Rectal smooth muscle tissue (tissue), 1 donor: Measurements from ENCODE around the gene BRAF.
"Not testable (repeated sequence)": the region's sequence is repeated elsewhere in the genome, so short reads cannot be mapped to it uniquely, and the experiment has no call there.

Experiments used
- H3K27ac ChIP-seq: one replicate; pipeline ENCODE4 v1.7.0; 2013; ENCODE audit warnings: low read depth, low read length, inconsistent platforms
- H3K27me3 ChIP-seq: one replicate; pipeline ENCODE4 v1.7.0; 2013; ENCODE audit warnings: low read length; ENCODE audit not compliant: control insufficient read depth, insufficient read depth
- H3K36me3 ChIP-seq: one replicate; pipeline ENCODE4 v1.7.0; 2013; ENCODE audit warnings: low read length; ENCODE audit not compliant: control insufficient read depth, insufficient read depth
- H3K4me1 ChIP-seq: one replicate; pipeline ENCODE4 v1.7.0; 2013; ENCODE audit warnings: low read length; ENCODE audit not compliant: control insufficient read depth, insufficient read depth
- H3K4me3 ChIP-seq: one replicate; pipeline ENCODE4 v1.7.0; 2013; ENCODE audit warnings: low read length
- H3K9ac ChIP-seq: one replicate; pipeline ENCODE4 v1.7.0; 2013; ENCODE audit warnings: low read length

The BRAF gene

DNA sequence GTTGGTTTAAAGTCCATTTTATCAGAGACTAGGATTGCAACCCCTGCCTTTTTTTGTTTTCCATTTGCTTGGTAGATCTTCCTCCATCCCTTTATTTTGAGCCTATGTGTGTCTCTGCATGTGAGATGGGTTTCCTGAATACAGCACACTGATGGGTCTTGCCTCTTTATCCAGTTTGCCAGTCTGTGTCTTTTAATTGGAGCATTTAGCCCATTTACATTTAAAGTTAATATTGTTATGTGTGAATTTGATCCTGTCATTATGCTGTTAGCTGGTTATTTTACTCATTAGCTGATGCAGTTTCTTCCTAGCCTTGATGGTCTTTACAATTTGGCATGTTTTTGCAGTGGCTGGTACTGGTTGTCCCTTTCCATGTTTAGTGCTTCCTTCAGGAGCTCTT lies 212.3 kb downstream of the BRAF start:
- H3K4me3 ChIP-seq, H3K36me3 ChIP-seq, H3K27me3 ChIP-seq, H3K27ac ChIP-seq, H3K4me1 ChIP-seq, H3K9ac ChIP-seq: not testable (repeated sequence)

DNA sequence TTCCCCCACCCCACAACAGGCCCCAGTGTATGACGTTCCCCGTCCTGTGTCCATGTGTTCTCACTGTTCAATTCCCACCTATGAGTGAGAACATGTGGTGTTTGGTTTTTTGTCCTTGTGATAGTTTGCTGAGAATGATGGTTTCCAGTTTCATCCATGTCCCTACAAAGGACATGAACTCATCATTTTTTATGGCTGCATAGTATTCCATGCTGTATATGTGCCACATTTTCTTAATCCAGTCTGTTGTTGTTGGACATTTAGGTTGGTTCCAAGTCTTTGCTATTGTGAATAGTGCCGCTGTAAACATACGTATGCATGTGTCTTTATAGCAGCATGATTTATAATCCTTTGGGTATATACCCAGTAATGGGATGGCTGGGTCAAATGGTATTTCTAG lies 216.0 kb downstream of the BRAF start:
- H3K36me3 ChIP-seq, H3K27ac ChIP-seq, H3K4me1 ChIP-seq, H3K27me3 ChIP-seq, H3K4me3 ChIP-seq, H3K9ac ChIP-seq: not testable (repeated sequence)

DNA sequence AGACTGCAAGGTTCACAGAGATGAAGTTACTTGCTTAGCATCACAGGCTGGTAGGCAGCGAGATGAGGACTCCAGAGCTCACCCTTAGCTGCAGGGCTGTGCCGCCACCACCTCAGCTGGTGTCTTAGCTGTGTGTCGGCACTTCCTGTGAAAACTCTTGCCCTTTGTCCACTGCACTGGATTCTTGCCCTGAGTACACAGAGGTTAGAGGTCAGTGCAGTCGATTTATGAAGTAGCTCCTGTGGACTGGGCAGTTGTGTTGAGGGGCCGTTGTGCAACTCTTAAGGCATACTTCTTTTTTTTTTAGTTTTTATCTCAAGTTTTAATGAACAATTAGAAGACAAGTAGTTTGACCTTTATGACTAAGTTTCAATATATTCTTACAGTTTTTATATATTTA lies 217.6 kb downstream of the BRAF start:
- Histone ChIP-seq H3K36me3 (peaks cover 4% of the 10 kb centered on the region), H3K27ac (no peak overlapping the region), H3K4me3 (no peak overlapping the region), H3K9ac (no peak overlapping the region), H3K27me3 (no peaks in the 10 kb centered on the region), H3K4me1 (no peaks in the 10 kb centered on the region)

DNA sequence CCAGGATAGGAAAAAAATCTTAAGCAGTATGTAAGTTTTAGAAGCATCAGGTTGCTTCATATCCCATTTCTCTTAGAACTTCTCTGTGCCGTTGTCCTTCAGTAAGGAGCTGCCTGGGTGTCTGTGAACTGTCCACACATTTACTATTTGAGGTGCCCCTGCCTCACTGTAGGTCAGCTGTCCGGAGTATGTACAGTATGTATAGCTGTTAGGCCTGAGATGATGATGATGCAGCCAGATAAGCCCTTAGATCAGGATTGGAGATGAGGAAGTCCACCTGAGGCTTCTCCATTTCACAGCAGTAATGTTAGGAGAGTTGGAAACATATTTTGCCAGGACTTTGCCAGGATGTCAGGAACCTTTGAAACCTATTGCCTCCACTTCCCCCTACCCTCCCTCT lies 220.5 kb downstream of the BRAF start:
- Histone ChIP-seq H3K27ac (no peak overlapping the region), H3K36me3 (peaks cover 4% of the 10 kb centered on the region), H3K4me3 (no peak overlapping the region), H3K27me3 (no peaks in the 10 kb centered on the region), H3K4me1 (no peaks in the 10 kb centered on the region), H3K9ac (no peak overlapping the region)

DNA sequence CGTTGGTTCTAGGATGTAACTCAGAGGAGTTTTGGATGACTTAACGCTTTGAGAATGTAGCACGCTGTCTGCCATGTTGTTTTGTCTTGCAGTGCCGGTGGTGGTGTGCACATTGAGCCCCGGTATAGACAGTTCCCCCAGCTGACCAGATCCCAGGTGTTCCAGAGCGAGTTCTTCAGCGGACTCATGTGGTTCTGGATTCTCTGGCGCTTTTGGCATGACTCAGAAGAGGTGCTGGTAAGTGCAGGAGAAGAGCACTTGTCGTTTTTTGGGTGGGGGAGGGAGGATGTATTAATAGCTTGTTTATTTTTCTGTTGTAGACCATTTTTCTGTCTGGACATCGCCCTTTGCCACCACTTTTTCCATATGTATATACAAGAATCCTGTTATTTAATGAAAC lies 222.0 kb downstream of the BRAF start:
- Histone ChIP-seq H3K27me3 (no peaks in the 10 kb centered on the region), H3K9ac (no peak overlapping the region), H3K4me1 (peaks cover 4% of the 10 kb centered on the region), H3K4me3 (no peak overlapping the region), H3K36me3 (peaks cover 4% of the 10 kb centered on the region), H3K27ac (no peak overlapping the region)

DNA sequence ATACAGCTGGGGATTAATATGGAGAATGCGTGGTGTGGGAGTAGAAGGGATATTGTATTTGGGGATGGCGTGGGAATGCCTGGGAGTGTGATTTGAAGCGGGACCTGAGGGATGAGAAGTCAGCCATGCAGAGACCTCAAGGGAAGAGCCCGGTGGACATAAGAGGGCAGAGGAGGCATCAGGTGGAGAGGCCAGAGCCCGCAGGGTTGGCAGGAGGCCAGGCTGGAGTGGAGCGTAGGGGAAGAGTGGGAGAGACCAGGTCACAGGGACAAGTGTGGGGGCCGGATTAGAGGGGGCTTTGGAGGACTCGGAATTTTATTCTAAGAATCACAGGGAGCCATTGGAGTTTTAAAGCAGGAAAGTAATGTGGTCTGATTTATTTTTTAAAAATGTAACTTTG lies 226.3 kb downstream of the BRAF start:
- Histone ChIP-seq H3K4me1 (peaks cover 13% of the 10 kb centered on the region), H3K4me3 (no peak overlapping the region)

DNA sequence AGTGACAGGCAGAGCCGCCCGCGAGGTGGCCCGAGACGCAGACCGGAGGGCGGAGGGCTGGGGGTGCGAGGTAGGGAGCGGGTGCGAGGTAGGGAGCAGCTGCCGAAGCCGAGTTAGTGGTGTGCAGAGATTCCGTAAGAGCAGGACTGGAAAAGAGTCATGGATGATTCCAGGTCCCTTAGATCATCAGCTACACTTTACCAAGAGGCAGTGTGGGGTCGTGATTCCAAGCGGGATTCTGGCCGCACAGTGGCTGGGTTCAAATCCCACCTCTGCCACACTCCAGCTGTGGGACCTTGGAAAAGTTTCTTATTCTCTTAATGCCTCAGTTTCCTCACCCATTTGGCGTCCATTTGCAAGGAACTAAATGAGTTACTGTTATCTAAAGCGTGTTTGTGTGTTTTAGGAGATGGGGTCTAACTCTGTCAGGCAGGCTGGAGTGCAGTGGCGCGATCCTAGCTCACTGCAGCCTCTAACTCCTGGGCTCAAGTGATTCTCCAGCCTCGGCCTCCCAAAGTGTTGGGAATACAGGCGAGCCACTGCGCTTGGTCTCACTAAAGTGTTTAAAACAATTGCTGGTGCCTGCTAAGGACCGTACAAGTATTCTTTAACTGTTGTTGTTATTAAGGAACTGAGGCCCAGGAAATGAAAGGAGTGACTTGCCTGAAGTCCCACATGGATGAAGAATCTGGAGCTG lies 227.1 kb downstream of the BRAF start:
- H3K27me3 ChIP-seq, result no peaks in the 10 kb centered on the region
- H3K9ac ChIP-seq, result peak overlapping the region; percentile 86
- H3K36me3 ChIP-seq, result no peaks in the 10 kb centered on the region
- peak overlapping the region; percentile 98 for H3K27ac ChIP-seq
- H3K4me1 ChIP-seq, result peaks cover 13% of the 10 kb centered on the region
- H3K4me3 ChIP-seq, result peak overlapping the region; percentile 85

More for the DNA sequence above, 226.3 kb downstream of the BRAF start:
- H3K27me3 ChIP-seq, result no peaks in the 10 kb centered on the region
- no peak overlapping the region for H3K27ac ChIP-seq
- no peaks in the 10 kb centered on the region for H3K36me3 ChIP-seq
- no peak overlapping the region for H3K9ac ChIP-seq

DNA sequence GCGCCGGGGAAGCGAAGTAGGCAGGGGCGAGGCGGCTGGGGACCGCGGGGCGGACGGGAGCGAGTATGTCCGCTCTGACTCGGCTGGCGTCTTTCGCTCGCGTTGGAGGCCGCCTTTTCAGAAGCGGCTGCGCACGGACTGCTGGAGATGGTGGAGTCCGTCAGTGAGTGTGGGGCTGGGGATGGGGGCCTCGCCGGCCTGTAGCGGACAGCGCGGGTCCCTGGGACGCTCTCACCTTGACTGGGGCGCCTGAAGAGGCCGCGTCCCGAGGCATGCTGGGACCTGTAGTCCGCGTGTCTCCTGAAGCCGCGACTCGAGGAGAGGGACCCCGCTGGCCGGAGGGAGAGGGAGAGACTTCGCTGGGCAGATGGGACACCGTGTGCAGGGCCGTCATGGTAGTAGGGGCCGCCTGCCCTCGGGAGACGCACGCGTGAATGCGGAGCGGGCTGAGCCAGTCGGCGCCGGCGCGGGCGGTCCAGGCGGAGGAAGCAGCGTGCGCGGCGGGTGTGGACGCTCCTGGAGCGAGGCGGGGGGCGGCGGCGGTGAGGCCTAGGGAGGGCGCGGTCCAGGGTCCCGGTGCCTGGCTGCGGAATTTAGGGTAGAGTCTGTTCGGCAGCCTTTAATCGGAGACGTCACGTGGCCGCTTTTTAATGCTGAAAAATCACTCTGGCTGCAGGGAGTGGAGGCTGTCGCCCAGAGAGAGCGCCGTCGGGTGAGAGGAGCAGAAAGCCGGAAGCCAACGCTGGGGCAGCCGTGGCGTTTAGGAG lies 227.9 kb downstream of the BRAF start, which contains the start of gene NDUFB2:
Gene NDUFB2 (plus strand): TSS at position 29 of the 767 bp plus-strand sequence. CDS start 37 bp downstream, at position 66.
- peak within 1 kb of the TSS; percentile 86 for H3K9ac ChIP-seq
- H3K4me3 ChIP-seq, result peak within 1 kb of the TSS; percentile 85
- no peaks in the 10 kb centered on the region for H3K27me3 ChIP-seq
- H3K36me3 ChIP-seq, result peaks cover 2% of the 10 kb centered on the region
- peak within 1 kb of the TSS; percentile 98 for H3K27ac ChIP-seq
- peaks cover 13% of the 10 kb centered on the region for H3K4me1 ChIP-seq

DNA sequence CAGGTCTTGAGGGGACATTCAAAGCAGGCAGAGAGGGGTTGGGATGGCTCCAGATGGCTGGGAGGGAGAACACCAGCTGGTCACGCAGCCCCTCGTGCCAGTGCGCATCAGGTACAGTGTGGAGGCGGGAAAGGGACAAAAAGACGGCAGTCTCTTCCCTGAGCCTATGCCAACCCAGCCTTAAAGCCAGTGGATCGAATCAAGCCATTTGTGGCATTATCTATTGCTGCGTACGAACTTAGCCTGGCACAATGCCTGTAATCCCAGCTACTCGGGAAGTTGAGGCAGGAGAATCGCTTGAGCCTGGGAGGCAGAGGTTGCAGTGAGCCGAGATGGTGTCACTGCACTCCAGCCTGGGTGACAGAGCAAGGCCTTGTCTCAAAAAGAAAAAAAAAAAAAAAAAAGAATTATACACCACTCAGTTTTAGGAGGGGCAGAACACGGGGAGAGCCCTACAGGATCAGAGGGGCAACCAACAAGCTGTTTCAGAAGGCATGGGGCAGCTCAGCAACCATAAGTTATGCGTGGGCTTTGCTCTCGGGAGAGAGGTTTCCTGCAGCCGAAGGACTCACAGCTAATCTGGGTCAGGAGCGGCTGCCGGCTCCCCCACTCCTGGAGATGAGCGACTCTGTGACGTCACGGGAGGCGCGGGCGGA lies 228.6 kb downstream of the BRAF start:
- Histone ChIP-seq H3K27me3 (no peaks in the 10 kb centered on the region), H3K9ac (peak overlapping the region; percentile 86), H3K4me1 (peaks cover 13% of the 10 kb centered on the region), H3K27ac (peak overlapping the region; percentile 98), H3K4me3 (peak overlapping the region; percentile 85), H3K36me3 (peaks cover 8% of the 10 kb centered on the region)

DNA sequence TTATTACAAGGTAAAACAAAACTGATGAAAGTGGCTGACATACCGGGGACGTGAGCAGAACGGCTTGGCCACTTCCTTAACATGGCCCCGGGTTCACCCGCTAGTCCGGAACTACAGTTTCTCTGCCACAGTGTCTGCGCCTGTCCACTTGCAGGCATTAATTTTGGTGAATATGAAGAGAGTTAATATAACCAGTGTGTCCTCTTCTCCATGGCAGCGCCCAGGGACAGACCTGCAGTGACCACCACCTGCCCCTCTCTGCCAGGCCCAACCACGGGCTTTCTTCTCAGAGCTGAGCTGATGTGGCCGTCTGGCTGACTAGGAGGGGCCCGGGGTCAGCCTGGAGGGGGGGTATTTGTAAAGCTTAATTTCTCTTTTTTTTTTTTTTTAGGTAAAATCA lies 229.3 kb downstream of the BRAF start:
- H3K9ac ChIP-seq, result no peak overlapping the region
- peaks cover 8% of the 10 kb centered on the region for H3K36me3 ChIP-seq
- peak overlapping the region; percentile 98 for H3K27ac ChIP-seq
- no peak overlapping the region for H3K4me3 ChIP-seq
- H3K27me3 ChIP-seq, result no peaks in the 10 kb centered on the region
- H3K4me1 ChIP-seq, result peaks cover 13% of the 10 kb centered on the region

DNA sequence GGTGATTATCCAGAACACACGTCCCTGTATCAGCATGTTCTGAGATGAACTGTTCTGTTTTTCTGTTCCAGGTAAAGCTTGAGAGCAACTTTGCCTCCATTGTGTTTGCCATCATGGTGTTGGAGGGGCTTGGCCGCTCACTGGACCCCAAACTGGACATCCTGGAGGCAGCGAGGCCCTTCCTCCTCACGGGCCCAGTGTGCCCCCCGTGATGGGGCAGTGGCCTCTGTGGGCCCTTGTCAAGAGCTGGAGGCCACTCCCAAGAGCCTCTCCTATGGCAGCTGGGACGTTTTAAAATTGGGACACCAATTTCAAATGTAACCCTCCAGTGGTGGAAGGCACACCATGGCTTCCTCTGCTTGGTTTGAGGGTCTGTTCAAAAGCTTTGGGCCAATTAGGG lies 230.1 kb downstream of the BRAF start:
- peaks cover 8% of the 10 kb centered on the region for H3K36me3 ChIP-seq
- no peaks in the 10 kb centered on the region for H3K27me3 ChIP-seq
- H3K4me3 ChIP-seq, result no peak overlapping the region
- H3K9ac ChIP-seq, result no peak overlapping the region
- H3K27ac ChIP-seq, result no peak overlapping the region
- H3K4me1 ChIP-seq, result peaks cover 13% of the 10 kb centered on the region

DNA sequence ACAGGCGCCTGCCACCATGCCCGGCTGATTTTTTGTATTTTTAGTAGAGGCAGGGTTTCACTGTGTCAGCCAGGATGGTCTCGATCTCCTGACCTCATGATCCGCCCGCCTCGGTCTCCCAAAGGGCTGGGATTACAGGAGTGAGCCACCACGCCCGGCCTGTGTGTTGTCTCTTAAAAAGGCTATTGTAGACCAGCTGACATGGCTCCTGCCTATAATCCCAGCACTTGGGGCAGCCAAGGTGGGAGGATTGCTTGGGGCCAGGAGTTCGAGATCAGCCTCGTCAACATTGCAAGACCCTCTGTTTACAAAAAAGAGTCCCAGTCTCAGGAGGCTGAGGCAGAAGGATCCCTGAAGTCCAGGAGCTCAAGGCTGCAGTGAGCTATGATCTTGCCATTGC lies 230.9 kb downstream of the BRAF start:
- not testable (repeated sequence) for H3K4me3 ChIP-seq, H3K36me3 ChIP-seq, H3K27me3 ChIP-seq, H3K9ac ChIP-seq, H3K27ac ChIP-seq
- H3K4me1 ChIP-seq, result peaks cover 13% of the 10 kb centered on the region
